IMR-90 (cell line): ENCODE results near the gene TNS1. TPM values are rescaled to one million over a fixed set of nuclear protein-coding genes. Genes with fewer than 3 reads are reported as not detected.

Experiments
- CTCF ChIP-seq: conservative IDR thresholded peaks from 2 replicates; pipeline ENCODE4 v1.5.1; 2012; ENCODE audit warnings: mild to moderate bottlenecking, low read depth, low read length, improper control_type of control experiment
- polyA plus RNA-seq, 3 experiments: library from polyadenylated mRNA; depleted of rRNA; stranded (reverse); fragments of >200 nt; gene quantifications; 2 replicates each; pipeline ENCODE4 v1.2.3, GENCODE V29; 2012; ENCODE audit warnings: low replicate concordance in 1 of 3
- total RNA-seq: library from RNA; depleted of rRNA; stranded (reverse); fragments of >200 nt; gene quantifications from 2 replicates; pipeline ENCODE4 v1.2.3, GENCODE V29; 2012

Gene TNS1
- total and polyA plus RNA-seq, 2 of the 4 experiments (the other 2 are of a cell fraction): 41.1 to 45.2 TPM

DNA sequence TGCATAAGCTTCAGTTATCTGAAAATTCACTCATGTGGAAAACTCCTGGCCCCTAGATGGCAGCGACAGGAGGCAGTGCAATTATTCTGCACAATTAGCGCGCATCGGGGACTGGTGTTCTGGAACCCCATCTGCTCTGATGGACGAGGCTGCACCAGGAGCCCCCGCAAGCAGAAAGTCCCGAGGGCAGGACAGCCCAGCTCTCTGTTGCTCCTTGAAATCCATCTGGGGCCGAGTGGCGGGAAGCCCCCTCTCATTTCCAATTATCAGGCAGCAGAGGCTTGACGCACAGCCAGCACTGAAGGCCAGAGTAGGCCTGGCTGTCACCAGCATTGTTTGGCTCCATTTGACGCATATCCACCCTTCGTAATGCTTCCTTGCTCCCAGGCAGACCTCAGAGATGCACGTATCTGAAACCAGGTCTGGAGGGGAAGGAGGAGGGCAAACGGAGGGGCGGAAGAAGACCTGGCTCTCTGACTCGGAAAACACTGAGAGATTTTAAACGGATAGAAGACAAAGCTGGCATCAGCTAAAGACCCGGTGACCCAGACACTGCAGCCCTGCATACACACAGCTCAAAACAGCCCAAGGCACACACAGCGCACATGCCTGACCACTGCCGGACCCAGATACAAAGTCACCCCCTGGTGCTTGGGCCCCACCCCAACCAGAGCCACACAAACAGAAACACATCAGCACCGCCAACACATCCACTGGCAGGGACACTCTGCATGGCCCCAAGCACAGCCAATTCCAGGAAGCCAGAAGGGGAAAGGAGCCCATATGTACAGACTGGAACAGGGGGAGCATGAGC, 69.8 kb downstream of the TNS1 start (continued):
- peak; percentile 35 for TF ChIP-seq CTCF
